Inferior parietal cortex (tissue), 1 donor: ENCODE data around the gene CADM4.
"Not testable (repeated sequence)": the region's sequence is repeated elsewhere in the genome, so short reads cannot be mapped to it uniquely, and the experiment has no call there.

Experiments used
- DNase-seq: peaks from one replicate; pipeline ENCODE4 v3.0.0-alpha.2; 2016; ENCODE audit errors: extremely low spot score

The CADM4 gene

DNA sequence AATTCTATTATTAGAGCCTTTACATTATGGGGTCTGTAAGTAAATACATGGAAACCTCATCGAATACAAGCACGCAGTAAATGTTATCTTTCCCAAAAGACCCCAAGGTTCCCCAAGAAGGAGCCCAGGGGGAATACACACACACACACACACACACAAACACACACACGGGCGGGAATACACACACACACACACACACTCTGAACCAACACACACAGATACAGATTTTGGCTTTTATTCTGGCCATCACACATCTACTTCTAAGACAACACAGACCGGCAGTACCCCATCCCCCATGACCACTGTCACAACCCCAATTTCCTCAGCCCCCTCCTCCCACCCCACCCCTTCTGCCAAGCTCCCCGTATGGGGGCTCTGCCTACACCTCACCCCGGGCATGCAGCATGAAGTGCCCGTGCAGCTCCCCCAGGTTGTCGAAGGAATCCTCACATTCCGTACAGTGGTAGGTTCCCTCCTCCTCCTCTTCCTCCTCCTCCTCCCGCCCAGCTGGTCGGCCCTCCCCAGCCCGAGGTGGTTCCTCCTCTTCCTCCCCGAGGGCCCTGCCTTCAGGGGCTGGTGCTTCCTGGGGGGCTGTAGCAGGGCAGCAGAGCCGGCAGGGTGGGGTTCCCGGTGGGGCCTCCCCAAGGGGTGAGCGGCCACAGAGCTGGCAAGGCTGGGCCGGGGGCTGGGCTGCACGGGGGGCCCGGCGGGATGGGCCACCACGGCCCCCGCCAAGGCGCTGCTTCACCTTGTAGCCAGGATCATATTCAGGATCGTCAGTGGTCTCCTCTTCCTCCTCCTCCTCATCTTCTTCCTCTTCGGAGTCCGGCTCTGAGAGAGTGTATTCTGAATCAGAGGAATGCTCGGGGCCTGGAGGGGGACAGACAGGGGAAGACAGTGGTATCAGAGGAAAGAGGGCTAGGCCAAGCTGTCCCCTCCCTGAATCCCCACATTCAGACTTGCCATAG is 32.1 kb downstream of the CADM4 start:
- DNase-seq: no peak

DNA sequence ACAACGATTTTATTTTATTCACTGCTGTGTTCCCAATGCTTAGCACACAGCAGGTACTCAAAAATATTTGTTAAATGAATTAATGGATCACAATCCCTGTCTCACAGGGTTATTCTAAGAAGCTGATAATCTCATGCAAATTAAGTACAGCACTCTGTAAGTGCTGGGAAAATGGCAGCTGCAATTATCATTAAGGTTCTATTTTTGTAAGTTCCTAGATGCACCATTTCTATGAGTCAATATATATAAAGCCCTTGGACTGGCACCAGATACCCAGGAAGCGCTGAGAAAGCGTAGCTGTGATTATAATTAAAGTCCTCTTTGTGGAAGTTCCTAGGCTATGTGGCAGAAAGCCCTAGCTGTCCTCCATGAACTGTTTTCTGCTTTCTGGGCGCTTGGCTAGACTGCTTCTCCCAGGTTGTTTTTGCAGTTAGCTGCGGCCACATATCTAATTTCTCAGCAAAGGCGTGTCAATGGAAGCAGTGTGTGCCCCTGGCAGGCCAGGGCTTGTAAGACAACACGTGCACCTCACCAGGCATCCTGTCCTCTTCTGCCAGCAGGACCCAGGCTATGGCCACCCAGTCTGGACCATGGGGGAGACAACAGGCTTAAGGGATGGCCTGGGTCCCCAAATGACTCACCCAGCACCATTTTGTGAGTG is 33.0 kb downstream of the CADM4 start:
- DNase-seq: peak; percentile 30

DNA sequence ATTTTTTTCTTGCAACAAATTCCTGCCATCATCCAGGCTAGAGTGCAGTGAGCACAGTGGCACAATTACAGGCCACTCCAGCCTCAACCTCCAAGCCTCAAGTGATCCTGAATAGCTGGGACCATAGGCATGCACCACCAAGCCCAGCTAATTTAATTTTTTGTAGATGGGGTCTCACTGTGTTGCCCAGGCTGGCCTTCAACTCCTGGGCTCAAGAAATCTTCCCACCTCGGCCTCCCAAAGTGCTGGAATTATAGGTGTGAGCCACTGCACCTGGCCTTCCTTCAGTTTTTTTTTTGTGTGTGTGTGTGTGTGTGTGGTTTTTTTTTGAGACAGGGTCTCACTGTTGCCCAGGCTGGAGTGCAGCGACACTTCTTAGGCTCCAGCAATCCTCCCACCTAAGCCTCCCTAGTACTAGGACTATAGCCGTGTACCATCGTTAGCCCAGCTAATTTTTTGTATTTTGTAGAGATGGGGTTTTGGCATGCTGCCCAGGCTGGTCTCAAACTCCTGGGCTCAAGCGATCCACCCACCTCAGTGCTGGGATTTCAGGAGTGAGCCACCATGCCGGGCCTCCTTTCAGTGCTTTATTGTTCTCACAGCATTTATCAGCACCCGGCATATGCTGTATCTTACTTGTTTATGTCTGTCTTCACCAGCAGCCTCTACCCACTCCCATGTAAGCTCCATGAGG is 33.6 kb downstream of the CADM4 start:
- DNase-seq: no peak

DNA sequence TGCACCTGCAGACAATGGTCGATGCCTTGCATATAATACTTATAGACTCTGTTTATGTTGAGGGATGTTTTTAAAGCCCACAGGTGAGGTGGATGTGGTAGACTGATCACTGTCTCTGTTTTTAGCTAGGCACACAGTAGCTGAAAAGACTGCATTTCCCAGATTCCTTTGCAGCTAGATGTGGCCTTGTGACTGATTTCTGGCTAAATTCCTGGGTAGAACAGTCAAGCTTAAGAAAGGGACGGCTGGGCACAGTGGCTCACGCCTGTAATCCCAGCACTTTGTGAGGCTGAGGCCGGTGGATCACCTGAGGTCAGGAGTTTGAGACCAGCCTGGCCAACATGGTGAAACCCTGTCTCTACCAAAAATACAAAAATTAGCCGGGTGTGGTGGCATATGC is 39.3 kb downstream of the CADM4 start:
- not testable (repeated sequence) for DNase-seq

DNA sequence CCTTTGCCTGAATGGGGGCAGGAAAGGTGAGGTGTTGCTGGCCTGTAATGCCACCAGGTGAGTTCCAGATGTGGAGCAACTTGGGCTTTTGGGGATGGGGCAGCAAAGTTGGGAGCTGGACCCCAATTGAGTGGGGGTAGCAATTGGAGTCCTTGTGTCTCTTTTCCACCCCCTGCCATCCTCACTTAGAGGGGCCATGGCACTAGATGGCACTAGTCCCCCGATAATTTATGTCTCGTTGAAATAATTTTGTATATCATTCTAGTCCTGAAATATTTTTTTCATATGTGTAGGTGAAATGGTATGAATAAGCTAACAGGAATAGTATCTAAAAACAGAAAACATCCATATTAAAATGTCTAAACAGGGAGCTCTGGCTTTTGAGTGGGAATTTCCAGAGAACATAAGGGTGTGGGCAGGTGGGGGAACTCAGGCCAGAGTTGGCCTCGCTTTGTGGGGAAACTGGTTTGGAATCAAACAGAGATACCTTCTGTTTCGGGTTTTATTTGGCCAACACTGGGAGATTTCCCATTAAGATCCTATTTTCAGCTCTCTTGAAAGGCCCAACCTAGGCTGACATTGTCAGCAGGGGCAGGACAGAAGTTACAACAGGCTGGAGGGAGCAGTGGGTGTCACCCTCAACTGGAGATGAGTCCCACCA is 39.9 kb downstream of the CADM4 start:
- DNase-seq: no peak

DNA sequence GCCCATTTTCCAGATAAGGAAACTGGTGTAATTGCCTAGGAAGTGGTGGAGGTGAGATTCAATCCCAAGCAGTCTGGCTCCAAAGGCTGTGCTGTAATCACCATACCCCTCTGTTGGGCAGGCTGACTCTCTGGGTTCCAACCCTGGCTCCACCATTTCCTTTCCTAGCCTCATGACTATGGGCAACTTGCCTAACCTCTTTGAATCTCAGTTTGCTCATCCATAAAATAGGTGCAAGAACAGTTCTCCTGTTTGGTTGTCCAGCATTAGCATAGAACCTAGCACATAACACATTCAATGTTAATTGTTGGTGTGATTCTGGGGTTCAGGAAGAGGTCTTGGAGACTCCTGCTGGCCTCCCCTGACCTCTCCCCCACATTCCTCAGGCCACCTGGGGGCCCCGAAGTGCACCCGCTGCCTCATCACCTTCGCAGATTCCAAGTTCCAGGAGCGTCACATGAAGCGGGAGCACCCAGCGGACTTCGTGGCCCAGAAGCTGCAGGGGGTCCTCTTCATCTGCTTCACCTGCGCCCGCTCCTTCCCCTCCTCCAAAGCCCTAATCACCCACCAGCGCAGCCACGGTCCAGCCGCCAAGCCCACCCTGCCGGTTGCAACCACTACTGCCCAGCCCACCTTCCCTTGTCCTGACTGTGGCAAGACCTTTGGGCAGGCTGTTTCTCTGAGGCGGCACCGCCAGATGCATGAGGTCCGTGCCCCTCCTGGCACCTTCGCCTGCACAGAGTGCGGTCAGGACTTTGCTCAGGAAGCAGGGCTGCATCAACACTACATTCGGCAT is 41.0 kb downstream of the CADM4 start:
- DNase-seq: no peak

DNA sequence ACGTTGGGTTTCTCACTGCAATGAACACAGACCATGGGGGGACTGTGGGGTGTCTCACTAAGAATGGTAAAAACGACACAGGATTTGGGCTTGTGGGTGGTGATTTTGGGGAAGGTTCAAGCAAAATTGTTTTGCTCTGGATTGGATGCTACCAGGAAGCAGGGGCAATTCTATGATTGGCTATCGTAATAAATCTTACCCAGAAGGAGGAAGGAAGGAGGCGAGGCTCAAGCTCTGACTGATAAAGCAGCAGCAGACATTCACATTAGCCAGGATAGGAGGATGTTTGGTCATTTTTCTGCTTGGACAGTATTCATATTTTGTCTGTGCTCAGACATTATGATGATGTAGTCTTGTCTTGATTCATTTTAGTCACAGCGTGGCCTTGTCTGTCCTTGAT is 41.8 kb downstream of the CADM4 start:
- DNase-seq: no peak

DNA sequence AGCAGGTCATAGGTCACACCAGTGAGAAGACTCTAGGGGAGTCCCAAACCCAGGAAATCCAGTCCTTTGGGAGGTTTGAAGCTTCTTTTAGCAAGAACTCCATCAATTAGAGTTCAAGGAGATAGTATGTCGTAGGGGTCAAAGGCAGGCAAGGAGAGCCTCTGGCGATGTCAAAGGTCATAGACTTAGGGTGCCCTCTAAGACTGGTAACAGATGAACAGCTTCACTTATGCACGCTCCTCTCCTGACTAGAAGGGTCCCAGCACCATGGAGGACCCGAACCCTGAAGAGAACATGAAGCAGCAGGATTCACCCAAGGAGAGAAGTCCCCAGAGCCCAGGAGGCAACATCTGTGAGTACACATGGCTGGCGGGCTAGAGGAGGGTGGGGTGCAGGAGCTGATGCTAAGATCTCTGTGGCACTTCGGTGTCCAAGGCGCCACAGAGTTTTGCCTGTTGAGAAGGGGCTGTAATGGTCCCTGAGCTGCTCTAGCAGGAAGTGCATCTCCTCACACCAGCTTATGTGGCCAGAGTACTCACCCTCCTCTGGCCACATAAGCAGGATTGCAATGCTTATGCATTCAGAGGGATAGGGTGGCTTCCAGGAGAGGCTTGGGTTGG is 42.7 kb downstream of the CADM4 start:
- no peak for DNase-seq

DNA sequence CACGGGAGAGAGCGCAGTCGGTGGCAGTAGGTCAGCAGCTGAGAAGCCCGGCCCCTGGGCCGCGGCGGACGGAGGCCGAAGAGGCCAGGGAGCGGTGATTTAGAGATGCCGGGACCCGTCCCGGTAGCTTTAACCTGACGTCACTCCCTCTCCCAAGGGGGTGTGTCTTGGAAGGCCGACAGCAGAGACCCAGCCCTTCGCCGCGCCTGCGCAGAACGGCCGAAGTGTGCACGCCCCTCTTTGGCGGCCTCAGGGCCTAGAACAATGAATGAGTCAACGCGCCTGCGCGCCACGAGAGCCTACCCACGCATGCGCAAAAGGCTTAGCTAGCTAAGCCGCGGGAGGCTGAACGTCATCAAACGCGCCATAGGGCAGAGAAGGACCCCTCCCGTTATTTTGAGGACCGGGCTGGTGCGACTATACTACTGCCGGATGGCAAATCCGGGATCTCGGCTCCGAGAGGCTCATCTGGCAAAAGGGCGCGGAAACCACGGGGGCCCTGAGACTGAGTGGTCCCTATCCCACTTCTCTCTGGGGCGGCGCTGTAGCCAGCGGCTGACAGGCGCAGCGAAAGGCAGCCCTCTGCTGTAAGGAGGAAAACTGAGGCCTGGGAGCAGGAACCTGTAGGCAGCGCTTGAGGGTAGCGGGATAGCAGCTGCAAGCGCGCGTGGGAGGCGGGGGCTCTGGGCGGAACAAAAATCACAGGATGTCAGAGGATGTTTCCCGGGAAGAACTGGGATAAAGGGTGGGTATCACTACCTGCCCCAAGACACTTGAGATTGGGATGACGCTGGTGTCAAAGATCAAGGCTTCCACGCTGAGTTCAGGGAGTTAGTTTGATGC is 43.4 kb downstream of the CADM4 start, which contains the start of the genes IRGQ and ZNF576:
TSS of gene IRGQ (minus strand) at position 136 of the 843 bp plus-strand sequence. CDS start 796 bp downstream, outside the sequence.
TSS of gene ZNF576 (plus strand) at position 597 of the 843 bp plus-strand sequence. CDS start 514 bp downstream, outside the sequence.
- DNase-seq: peak; percentile 100

DNA sequence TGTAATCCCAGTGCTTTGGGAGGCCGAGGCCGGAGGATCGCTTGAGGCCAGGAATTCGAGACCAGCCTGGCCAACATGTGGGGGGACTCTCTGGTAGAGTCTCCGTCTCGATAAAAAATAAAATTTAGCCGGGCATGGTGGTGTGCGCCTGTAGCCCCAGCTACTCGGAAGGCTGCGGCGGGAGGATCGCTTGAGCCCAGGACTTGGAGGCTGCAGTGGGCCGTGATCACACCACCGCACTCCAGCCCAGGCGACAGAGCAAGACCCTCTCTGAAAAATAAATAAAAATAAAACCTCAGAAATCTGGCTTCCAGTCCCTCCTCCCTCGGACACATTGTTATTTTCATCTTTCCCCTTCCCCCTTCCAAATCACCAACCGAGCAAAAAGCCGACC is 44.0 kb downstream of the CADM4 start:
- DNase-seq: no peak

DNA sequence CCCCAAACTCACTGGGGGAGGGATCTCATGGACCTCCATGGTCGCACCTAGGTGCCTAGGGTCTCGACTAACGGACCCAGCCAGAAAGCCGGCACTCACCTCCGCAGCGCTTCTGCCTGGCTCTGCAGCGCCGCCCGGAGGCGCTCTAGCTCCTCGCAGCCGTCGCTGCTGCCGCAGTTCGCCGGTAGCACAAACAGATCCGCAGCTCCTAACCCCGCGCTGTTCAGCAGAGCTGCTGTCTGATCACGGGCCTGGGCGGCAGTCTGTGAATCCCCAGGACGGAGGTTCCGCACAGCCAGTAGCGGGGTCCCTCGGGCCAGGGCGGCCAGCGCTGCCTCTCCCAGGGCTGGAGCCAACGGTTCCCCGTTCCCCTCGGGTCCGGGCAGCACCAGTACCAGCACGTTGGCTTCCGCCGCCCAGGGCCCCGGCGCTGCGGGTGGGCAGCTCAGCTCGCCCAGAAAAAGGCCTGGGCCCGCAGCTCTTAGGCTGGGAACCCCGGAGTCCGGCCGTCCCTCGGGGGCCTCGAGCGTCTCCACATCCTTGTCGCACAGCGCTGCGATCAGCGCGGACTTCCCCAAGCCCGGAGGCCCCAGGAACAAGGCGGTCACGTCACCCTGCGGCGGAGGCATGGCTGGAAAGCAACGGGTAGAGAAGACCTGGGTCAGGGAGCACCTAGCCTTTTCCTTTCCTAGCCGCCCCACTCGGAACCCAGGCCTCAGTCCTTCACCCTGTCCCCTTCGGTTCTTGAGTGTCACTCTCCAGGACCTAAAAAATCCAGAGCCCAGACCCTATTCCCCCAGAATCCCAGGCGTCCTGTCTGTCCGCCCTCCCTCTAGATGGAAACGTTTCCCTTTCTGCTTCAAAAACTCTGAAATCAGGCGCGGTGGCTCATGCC is 44.7 kb downstream of the CADM4 start:
- DNase-seq: no peak

DNA sequence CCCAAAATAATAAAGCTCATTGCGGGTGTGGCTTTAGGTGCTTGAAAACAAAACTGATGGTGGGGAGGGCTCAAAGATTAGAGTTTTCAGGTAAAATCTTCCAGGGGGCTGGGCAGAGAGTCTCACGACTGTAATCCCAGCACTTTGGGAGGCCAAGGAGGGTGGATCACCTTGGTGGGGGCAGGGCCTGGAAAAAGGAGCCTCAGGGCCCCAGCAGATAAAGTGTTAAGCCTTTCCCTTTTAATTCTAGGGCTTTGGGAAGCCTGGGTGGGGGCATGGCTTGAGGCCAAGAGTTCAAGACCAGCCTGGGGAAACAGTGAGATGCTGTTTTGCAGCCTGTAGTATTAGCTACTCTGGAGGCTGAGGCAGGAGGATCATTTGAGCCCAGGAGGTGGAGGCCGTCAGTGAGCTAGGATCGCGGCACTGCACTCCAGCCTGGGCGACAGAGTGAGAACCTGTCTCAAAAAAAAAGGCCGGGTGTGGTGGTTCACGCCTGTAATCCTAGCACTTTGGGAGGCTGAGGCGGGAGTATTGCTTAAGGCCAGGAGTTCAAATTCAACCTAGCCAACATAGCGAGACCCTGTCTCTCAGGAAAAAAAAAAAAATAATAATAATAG is 45.5 kb downstream of the CADM4 start:
- DNase-seq: no peak

DNA sequence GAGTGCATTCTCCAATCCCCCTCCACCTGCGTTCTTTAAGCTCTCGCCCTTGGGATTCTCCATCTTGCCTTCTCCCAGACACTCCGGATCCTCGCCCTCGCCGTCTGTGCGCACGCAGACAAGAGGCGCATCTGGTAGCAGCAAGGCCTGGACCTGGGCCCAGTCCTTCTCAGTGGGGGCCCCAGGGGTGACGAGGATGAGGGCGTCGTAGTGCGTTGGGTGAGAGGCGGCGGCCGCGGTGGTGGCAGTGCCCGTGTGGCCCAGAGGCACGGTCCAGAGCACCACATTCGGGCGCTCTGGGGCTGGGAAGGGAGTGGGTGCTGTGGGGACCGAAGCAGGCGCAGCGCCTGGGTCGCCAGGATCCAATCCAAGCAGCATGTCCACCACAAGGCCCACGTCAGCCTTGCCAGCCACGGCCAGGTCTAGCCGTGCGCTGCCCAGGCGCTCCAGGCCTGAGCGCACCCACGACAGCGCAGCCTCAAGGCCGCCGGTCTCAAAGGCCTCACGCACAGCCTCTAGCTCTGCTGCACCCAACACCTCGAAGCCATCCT is 46.8 kb downstream of the CADM4 start:
- no peak for DNase-seq

DNA sequence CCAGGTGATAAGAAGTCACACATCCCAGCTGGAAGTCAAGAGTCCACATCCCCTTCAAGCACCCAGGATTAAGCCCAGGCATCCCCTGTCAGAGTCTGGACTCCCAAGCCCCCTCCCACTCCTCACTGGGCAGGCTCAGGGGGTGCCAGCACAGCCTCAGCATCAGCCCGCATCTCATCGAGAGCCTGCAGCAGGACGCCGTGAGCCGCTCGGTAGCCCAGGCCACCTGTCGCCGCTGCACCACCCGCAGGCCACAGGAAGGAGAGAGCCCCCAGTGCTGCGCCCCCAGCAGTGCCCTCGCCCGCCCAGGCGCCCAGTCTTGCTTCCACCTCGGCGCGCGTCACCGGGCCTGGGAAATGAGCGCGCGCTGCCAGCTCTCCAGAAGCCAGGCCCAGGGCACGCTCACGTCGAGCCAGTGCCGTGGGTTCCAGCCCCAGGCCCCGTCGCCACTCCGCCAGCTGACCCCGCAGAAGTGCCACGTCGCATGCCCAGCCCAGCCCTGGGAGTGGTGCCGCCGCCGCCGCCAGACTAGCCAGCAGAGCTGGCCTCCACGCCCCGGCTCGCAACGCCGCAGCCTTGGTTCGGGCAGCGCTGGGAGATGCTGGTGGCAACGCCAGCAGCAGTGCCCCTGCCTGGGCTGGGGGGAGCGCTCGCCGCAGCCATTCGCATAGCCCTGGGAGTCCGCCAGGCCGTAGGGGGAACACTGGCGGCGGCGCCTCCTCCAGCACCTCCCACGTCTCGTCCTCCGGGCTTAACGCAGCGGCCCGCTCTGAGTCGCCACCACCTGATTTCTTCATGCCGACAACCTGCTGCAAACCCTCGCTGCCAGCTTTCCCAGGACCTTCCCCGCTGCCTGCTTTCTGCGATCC is 47.5 kb downstream of the CADM4 start:
- no peak for DNase-seq

DNA sequence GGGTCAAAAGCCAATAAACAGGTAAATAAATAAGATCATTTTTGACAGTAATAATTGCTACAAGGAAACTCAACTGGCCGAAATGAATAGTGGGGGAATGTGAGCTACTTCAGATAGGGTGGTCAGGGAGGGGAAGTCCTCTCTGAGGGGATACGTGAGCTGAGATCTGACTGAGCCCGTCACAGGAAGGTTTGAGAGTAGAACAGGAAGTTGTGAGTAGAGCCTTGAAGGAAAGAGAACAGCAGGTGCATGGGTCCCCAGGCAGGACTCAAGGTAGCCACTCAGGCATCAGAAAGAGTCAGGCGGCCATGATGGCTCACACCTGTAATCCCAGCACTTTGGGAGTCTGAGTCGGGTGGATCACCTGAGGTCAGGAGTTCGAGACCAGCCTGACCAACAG is 50.0 kb downstream of the CADM4 start:
- no peak for DNase-seq

DNA sequence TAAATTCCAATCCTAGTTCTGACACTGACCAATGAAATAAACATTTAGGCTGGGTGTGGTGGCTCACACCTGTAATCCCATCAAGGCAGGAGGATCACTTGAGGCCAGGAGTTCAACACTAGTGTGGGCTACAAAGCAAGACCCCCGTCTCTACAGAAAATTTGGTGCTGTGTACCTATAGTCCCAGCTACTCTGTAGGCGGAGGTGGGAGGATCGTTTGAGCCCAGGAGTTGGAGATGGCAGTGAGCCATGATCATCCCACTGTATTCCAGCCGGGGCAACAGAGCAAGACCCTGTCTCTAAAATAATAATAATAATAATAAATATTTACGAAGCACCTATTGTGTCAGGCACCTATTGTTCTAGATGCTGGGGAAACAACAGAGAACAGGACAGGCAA is 50.4 kb downstream of the CADM4 start:
- no peak for DNase-seq

DNA sequence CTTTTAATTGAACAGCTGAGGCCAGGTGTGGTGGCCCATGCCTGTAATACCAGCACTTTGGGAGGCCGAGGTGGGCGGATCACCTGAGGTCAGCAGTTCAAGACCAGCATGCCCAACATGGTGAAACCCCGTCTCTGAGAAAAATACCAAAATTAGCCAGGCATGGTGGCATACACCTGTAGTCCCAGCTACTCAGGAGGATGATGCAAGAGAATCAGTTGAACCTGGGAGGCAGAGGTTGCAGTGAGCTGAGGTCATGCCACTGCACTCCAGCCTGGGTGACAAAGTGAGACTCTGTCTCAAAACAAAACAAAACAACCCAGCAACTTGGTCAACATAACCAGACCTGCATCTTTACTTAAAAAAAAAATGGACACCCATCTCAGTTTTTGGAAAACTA is 52.6 kb downstream of the CADM4 start:
- not testable (repeated sequence) for DNase-seq
